GM12892 (cell line): ENCODE measurements around the gene DDI1.

Source experiments
- DNase-seq: peaks from one replicate; pipeline ENCODE4 v3.0.0; 2011; ENCODE audit not compliant: insufficient read length
- FAIRE-seq: peaks from 2 replicates; lab custom pipeline; 2011; peaks lifted over from hg19 to GRCh38; lab: Jason Lieb, UNC
- POLR2A ChIP-seq: IDR thresholded peaks from 2 replicates; pipeline ENCODE4 v1.6.1; 2011; ENCODE audit warnings: low read depth, low read length, control low read depth
- POLR2AphosphoS5 ChIP-seq: IDR thresholded peaks from 2 replicates; pipeline ENCODE4 v1.6.1; 2011; ENCODE audit warnings: low read depth, low read length, control low read depth
- TAF1 ChIP-seq: IDR thresholded peaks from 2 replicates; pipeline ENCODE4 v1.6.1; 2011; ENCODE audit warnings: low read depth, mild to moderate bottlenecking, control low read depth, low read length, borderline replicate concordance

DDI1 gene

DNA sequence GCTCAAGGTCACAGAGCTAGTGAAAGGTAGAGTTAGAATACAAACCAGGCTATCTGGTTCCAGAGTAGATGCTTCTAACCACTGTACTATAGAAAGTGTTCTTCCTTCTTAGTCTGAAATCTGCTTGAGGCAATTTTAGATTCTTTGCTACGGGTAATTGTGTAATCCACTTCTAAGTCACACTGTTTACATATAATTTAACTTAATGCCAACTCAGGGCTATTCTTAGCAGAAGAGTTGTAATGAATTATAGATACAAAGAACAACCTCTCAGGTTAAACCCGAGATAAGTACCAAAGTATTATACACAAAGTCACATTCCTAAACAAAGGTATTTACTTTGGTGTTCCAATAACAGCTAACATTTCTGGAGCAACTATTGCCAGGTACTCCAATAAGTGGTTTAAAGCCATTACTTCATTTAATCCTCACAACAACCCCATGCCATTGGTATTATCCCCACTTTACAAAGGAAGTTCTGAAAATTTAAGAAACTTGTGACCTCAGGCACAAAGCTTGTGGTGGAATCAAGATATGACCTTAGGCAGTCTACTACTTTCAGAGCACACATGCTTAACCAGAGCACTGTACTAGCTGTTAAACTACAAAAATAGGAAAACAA, 31.1 kb upstream of the DDI1 start:
- TF ChIP-seq POLR2AphosphoS5 (no peak), POLR2A (no peak), TAF1 (no peak)
- no peak for DNase-seq
- no peak for FAIRE-seq

DNA sequence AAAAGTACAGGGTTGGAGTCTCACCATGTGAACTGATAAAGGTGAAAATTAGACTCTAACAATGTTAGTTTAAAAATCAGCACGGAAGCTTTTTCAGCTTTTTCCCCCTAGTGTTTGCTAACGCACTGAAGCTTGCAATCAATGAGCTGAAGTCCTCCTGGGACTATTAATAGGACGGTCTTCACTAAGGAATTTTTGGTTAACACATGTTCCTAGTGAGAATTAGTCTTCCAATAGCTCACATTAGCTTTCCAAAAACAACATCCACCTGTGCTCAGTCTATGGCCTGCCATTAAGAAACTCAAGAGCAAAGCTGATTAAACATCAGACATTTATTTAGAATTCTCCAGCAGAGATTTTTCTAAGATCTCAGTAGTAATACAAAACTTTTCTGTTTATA, 26.7 kb upstream of the DDI1 start:
- TF ChIP-seq POLR2AphosphoS5, result no peak
- TF ChIP-seq POLR2A, result no peak
- TF ChIP-seq TAF1, result no peak

DNA sequence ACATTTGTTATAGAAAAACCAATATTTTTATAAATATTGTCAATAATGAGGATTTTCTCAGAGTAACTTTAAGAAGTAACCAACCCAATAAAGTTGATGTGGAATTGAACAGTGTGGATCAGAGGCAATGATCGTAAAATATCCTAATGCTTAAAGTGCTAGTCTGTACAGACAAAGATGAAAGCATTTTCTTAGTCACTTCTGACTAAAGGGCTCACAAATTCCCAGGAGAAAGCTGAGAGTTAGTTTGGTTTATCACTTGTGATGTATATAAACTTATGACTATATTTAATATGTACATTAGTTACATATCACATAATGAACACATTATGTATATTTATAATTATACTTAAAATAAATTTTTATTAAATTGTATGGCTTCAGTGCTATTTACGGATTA, 25.4 kb upstream of the DDI1 start:
- TF ChIP-seq TAF1, result no peak
- no peak for TF ChIP-seq POLR2AphosphoS5
- no peak for TF ChIP-seq POLR2A
- DNase-seq (no peak), FAIRE-seq (no peak)

More for the DNA sequence above, 26.7 kb upstream of the DDI1 start:
- FAIRE-seq, result no peak
- DNase-seq, result no peak

DNA sequence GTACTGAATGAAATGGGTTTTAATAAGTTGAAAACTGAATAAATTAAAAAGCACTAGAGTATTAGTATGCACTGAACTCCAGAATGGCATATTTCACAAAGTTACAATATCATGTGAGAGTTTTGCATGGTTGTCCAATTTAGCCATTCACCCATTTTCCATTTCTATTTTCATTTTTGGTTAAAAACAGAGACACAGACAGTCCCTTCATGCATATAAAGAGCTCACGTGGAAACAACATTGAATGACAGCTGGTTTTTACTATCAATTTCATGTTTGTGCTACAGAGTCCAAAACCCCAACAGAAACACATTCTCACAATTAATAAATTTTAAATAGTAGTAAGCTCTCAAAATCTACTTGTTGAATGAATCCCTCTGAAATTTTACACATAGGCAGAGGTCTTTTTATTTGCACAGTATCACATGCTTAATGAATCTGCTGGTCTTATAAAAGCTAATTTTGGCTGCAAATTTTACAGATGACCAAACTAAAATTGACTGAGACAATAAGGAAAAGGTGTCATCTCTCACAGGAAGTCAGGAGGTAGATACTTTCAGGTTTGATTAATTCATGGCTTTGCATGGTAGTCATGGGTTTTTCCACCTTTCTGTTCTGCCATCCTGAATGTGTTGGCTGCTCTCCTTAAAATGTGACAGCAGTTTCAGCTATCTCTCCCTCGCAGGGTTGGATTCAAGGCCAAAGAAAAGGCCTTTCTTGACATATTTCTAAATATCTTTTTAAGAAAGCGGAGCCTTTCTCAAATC, 20.6 kb upstream of the DDI1 start:
- DNase-seq (no peak), FAIRE-seq (peak; percentile 87)
- no peak for TF ChIP-seq TAF1
- TF ChIP-seq POLR2AphosphoS5, result no peak

DNA sequence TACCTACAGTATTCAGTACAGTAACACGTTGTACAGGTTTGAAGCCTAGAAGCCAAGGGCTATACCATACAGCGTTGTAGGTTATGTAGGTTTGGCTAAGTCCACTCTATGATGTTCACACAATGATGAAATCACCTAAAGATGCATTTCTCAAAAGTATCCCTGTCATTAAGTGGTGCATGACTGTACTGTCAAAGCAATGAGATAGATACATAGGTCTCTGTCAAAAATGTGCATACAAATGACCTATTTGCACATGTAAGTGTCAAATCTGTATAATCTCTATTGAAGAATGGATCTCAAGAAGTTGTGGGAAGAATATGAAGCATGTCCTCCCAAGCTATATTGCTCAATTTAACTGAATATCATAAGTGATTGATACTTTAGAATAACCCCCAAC, 11.9 kb upstream of the DDI1 start:
- TF ChIP-seq TAF1 (no peak), POLR2AphosphoS5 (no peak), POLR2A (no peak)
- DNase-seq (no peak), FAIRE-seq (no peak)

DNA sequence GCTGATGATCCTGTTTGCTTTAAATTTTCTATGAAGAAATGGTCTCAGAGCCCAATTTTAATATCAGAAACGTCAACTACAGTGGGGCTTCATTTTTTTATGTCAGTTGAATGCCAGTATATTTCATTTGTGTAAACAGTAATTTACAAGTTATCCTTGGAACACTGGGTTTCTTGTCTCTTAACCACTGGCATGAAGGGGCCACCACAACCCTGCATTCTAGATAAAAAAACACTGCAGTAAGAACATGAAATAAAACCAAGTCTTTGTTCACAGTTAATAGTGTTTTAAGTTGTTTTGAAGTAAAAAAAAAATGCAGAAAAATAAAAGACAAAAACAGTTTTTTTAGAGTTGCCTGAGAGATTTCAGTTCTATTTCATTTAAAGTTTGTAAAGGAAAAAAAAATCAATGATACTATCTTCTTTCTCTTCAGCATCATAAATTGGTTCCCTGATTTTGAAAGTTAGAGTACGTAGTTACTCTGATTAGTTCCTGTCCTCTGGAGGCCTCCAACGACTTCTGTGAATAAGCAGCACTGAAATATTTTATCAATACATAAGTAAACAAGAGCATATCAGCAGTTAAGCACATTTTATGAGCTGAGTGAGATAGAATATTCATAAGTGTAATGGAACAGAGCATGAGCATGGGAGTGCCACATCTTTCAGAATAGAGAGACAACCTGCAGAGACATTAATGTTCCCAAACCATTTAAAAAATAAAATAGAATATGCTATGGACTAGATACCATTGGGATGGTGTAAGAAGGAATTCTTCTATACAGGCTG, 7.8 kb upstream of the DDI1 start:
- FAIRE-seq, result no peak
- no peak for DNase-seq
- TF ChIP-seq POLR2A (no peak), TAF1 (no peak), POLR2AphosphoS5 (no peak)

DNA sequence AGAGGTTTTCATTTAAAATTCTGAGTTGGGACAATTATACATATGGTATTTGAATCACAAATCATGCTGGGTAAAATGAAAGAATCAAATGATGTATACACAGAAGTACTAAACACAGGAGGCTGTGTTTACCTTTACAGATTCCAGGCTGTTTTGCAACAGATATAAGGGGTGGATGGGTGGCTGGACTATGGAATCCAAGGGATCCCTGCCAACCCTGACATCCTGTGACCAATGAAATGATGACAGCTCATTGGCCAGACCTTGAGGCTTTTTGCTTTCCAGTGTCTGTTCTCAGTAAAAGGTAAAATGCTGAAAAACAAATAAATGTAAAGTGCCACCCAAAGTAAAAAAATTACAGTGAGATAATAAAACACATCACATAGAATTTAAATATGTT, 3.3 kb upstream of the DDI1 start:
- FAIRE-seq, result no peak

DNA sequence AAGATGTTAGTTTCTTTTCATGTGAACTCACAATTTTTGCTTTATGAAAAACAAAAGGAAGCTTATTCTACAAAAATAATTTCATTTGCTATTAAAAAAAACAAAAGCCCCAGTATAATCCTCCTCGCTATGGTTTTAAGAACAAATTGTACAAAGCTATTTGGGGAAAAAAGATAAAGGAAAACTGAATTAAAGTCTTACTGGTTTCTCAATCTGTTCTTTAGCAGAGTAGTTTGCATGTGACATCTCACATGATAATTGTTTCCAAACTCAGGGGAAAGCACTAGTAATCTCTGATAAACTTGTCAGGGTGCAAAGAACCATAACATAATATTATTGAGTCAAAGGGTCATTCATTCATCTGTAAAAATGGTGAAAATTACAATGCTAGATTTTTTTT, 2.9 kb upstream of the DDI1 start:
- FAIRE-seq (no peak), DNase-seq (no peak)
- TF ChIP-seq TAF1 (no peak), POLR2AphosphoS5 (no peak), POLR2A (no peak)

More for the DNA sequence above, 3.3 kb upstream of the DDI1 start:
- no peak for DNase-seq
- TF ChIP-seq POLR2A, result no peak
- TF ChIP-seq TAF1, result no peak
- no peak for TF ChIP-seq POLR2AphosphoS5

DNA sequence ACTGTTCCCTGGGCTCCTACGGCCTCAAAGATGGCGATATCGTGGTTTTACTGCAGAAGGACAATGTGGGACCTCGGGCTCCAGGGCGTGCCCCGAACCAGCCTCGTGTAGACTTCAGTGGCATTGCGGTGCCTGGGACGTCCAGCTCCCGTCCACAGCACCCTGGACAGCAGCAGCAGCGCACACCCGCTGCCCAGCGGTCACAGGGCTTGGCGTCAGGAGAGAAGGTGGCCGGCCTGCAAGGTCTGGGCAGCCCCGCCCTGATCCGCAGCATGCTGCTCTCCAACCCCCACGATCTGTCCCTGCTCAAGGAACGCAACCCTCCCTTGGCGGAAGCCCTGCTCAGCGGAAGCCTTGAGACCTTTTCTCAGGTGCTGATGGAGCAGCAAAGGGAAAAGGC, 555 bp downstream of the DDI1 start:
- FAIRE-seq (no peak), DNase-seq (no peak)

DNA sequence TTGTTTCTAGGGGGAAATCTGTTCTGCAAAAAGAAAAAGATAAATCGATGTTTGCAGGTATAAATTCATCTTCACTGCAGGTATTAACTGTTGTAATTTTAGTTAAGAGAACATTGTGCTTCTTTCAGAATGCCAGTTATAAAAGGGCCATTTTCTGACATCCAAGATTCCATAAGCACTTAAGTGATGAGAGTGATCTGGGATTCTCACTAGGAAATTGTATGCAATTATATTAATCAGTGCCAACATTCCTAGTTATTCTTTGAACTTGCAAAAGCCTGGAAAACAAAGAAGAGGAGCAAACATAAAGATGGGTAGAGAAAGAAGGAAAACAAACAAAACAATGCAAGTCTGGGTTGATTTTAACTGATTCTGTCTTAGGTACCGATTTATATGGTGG, 5.4 kb downstream of the DDI1 start:
- DNase-seq, result no peak
- TF ChIP-seq TAF1 (no peak), POLR2A (no peak), POLR2AphosphoS5 (no peak)
- FAIRE-seq, result peak; percentile 21

More for the DNA sequence above, 555 bp downstream of the DDI1 start:
- TF ChIP-seq TAF1 (no peak), POLR2A (no peak), POLR2AphosphoS5 (no peak)

DNA sequence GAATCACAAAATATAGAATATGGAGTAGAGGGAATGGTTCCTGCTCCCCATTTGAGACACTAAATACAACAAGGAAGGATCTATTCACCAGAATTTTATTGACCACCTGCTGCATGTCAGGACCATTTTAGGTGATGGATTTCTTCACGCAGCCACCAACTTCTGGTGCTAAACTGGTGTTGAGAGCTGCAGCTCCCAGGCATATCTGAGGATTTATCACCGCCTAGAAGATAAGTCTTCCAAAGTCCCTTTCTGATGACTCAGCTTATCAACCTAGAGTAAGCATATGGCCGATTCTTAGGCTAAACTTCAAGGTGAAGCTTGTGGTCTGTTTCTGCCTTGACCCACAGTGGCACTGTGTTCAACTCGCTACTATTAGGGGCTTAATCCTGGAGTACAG, 6.7 kb downstream of the DDI1 start:
- FAIRE-seq (peak; percentile 61), DNase-seq (no peak)
- TF ChIP-seq POLR2AphosphoS5, result no peak
- no peak for TF ChIP-seq TAF1
- TF ChIP-seq POLR2A, result no peak

DNA sequence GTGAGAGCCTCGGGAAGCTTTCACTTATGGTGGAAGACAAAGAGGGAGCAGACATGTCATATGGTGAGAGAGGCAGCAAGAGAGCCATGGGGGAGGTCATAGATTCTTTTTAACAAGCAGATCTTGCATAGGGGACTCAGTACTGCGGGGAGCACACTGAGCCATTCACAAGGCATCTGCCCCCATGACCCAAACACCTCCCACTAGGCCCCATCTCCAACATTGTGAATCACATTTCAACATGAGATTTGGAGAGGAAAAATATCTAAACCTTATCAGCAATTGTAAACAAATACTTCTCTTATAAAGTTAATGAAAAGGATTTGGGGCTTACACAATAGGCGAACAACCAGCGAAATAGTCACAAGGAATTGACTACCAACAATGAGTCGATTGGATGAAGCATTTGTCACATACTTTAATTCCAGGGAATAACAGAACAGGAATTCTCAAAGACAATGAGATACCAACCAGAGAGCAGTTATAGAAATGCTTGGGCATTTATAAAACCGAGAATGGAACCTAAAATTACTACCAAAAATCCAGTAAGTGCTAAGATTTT, 7.3 kb downstream of the DDI1 start:
- no peak for FAIRE-seq
- no peak for DNase-seq
- TF ChIP-seq POLR2AphosphoS5, result no peak
